Hepatocyte (in vitro differentiated cells): ENCODE data around the gene TSPAN3.

Source experiments
- CTCF ChIP-seq: fragments of 200-600 bp; sonication (generic); IDR thresholded peaks from 2 replicates; pipeline ENCODE4 v1.5.1; 2016; ENCODE audit warnings: antibody characterized with exemption, mild to moderate bottlenecking; ENCODE audit not compliant: poor library complexity
- EZH2 ChIP-seq: fragments of 200-600 bp; sonication (generic); IDR thresholded peaks from 2 replicates; pipeline ENCODE4 v1.6.1; 2016; ENCODE audit warnings: antibody characterized with exemption, mild to moderate bottlenecking, borderline replicate concordance
- EZH2phosphoT487 ChIP-seq: fragments of 200-600 bp; sonication (generic); IDR thresholded peaks from one replicate; pipeline ENCODE4 v1.6.1; 2018; ENCODE audit warnings: antibody characterized with exemption, mild to moderate bottlenecking, low read depth, moderate library complexity; ENCODE audit not compliant: unreplicated experiment, severe bottlenecking

- TF ChIP-seq CTCF = no peak
- TF ChIP-seq EZH2 = no peak
- no peak for TF ChIP-seq EZH2phosphoT487
These were observed 40.9 kb upstream of the TSPAN3 start for GRCh38 chr15:77111789-77112188.
